ENCODE results near the gene TERT.

DNA sequence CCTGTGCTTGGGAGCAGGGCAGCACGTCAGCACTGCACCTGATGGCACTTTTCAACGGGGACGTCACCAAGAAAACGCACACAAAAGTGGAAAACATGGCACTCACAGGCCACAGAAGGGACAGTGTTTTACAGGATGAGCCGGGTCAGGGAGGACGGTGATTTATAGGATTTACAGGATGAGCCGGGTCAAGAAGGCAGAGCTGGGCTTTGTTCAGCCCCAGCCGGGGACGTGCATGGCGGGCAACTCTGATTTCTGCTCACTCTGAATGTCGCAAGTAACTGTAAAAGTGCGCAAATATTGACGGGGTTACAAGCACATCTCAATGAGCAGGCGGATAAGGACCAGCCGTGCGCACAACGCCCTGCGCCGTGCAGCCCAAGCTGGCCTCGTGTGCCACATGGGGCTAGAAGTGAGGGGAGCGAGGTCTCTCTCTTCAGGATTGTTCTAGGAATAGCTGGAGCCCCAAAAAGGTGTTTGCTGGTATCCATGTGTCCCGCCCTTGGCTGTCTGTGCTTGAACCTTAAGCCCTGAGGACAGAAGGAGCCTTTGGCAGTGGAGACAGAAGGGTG, 53.3 kb downstream of the TERT start:
- TF ChIP-seq EZH2 (IDR thresholded peaks at IDR 0.05; ENCODE audit: insufficient read depth, poor library complexity, severe bottlenecking) (no peak), EZH2phosphoT487 (IDR thresholded peaks at IDR 0.05; ENCODE audit: insufficient read depth, low read depth) (no peak)
